HG02571 (cell line): ENCODE measurements around the gene HDAC9.
A peak's percentile ranks its signal among the peaks of the same experiment; 100 is the strongest.

Experiments used
- ATAC-seq: cut with Tn5 transposase; IDR thresholded peaks from one replicate; pipeline ENCODE4 v1.9.1; 2021; ENCODE audit warnings: mild to moderate bottlenecking, moderate library complexity; ENCODE audit not compliant: unreplicated experiment

The HDAC9 gene

DNA sequence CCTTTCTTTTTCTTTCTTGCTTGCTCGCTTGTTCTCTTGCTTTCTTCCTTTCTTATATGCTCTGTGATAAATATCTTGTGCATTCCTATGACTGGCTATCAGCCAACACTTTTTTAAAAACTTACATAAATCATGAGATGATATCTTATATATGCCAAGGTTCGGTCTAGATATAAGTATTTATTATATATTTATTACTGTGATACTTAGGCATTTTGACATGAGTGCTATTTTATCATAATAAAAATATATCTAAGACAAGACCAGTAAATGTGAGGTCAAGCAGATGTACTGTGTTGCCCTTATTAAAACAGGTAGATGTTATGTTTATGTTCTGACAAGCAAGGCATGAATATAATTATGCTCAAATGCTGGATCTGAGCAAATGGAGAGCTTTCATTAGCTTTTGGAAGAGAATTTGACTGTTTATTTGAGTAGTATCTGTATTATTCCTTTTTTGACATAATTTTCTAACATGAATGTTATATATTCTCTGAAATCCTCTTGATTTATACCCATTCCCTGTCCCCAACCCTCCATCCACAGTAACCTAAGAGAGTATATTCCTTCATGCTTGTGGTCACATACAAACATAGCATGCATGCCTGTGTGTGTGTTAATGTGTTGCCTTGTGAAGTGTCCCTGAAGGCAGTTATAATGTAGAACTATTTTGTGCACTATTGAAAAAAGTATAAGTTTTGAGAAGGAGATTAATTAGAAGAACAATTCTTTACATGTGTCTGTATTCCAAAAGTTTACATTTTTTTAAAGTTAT is 158.0 kb downstream of the HDAC9 start:
- no peak for ATAC-seq

DNA sequence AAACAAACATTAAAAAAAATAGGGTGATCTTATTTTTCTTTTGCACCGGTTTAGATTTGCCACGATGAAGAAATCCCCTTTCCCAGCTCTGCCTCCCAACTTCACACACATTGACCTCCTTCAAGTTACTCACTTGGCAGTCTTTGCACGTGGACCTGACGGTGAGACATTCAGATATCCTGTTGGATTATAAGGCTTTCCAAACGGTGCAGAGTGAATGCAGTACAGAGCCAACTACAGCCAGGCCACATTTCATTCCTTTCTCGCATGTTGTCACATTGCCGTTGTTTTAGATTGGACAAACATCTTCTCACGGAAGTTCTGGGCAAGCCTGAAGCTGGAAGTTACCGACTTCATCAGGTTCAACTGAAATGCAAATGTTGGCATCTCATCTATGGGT is 159.2 kb downstream of the HDAC9 start:
- no peak for ATAC-seq

DNA sequence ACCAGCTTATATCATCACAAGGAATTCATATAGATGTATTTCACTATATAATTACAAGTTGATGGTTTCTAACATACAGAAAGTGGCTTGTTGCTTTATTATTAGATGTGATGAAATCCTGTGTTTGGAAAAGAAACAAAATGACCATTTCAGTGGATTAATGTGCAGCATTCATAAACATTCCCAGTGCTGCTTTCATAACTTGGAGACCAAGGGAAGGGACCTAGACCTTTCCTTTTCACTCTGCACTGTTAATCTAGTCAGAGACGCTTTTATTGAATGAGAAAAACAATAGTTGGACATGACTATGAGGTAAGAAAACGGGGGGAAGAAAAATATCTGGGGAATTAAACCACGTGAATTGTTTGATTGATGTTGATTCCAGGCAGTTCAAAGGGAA is 160.0 kb downstream of the HDAC9 start:
- ATAC-seq, result no peak

DNA sequence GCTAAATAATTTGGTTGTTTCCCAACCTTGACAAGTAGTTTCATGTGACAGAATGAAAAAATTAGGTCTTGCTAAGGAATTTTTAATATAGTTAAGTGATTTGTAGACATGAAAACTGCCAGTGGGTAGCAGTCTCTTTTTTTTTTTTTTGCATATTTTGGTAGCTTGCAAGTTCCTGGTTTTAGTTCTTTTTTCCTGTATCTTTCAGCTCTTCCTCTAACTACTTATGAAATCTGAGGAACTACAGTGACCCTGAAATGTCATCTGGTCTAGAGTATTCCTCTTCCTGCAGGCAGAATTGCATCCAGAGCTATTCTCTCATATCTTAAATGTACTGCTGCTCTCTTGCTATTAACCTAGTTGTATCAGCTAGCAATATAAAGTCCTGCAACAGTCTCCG is 160.4 kb downstream of the HDAC9 start:
- ATAC-seq, result no peak

GRCh38 chr7:18656362-18656761 is 160.8 kb downstream of the HDAC9 start:
- no peak for ATAC-seq

GRCh38 chr7:18659746-18660145 is 164.2 kb downstream of the HDAC9 start:
- ATAC-seq, result no peak

DNA sequence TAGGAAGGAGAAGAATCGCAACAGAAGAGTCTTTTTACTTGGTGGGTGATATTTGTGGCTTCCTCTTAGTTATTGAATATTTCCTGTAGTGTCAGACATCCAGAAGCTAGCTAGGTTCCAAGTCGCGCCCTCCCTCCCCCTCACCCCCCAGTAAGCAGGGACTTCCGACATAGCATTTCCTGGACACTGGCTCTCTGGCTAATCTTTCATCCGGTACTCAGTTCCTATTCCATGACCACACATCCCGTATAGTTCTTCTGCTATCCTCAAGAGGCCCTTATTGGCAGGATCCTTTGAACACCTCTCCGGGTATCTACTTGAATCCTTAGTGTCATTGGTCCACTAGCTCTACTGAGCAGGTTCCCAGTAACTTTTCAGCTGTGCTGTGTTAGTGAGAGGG is 167.8 kb downstream of the HDAC9 start:
- ATAC-seq, result no peak

- ATAC-seq, result peak; percentile 99
These were observed 170.7 kb downstream of the HDAC9 start for GRCh38 chr7:18666107-18666728.

DNA sequence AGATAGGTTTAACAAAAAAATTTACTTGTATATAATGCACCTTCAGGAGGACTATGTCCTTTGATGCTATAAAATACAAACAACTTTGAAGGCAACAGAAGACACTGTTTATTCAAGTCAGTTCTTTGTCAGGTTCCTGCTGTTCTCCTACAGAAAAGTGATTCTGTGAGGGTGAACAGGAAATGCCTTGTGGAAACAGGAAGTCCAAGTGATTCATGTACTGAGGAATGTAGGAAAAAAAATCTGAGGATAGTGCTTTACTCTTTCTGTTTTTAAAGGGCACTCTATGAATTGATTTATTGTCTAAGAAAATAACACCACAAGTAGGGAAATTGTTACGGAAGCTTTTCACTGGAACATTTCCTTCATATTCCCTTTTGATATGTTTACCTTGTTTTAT is 171.9 kb downstream of the HDAC9 start:
- ATAC-seq, result no peak

DNA sequence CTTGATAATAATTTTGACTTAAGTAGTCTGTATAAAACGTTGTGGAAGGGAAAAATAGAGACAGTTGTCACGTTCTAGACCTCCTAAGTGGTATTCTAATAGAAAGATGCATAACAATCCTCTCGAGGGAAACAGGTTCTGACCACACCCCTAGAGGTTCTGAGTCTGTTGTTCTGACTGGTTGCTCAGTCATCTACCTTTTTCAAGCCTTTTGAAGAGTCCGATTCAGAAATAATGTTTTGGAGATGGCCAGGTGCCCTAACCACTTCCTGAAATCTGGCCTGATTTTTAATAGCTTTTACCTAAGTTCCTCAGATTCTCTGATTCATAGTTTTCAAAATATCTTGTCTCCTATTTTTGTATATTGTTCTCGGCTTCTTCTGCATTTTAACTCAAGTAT is 175.6 kb downstream of the HDAC9 start:
- no peak for ATAC-seq

DNA sequence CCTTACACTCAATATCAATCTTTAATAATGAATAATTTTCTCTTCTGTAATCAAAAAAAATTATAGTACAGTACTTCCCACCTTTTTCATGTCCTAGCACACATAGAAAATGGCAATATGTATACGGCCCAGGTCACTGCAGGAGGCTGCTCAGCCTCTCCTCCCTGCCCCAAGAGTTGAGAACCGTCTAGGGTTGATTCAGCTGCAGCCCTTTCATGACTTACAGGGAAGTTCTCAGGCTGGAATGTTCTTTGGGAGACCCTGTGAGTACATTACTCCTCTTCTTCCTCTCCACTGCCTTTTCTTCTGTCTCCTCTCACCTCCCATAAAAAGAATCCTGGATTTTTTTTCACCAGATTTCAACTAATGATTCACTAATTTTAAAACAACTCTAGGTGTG is 180.0 kb downstream of the HDAC9 start:
- no peak for ATAC-seq

DNA sequence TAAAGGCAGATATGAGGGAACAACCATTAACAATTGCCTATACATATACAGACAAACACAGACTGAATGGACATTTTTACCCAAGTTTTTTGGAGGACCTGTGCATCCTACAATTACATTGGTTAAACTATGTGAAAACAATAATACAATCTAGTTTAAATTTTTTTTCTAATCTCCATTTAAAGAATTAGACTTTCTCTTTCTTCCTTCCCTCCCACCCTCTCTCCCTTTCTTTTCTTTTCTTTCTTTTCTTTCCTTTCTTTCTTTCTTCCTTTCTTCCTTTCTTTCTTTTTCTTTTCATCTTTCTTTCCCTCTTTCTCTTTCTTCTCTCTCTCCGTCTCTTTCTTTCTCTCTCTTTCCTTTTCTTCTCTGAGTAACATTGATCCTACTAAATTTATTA is 183.7 kb downstream of the HDAC9 start:
- ATAC-seq, result no peak

- no peak for ATAC-seq
These were observed 185.0 kb downstream of the HDAC9 start for GRCh38 chr7:18680576-18680975.

- ATAC-seq, result no peak
These were observed 189.4 kb downstream of the HDAC9 start for GRCh38 chr7:18684916-18685315.

GRCh38 chr7:18685971-18686370 is 190.4 kb downstream of the HDAC9 start:
- no peak for ATAC-seq

DNA sequence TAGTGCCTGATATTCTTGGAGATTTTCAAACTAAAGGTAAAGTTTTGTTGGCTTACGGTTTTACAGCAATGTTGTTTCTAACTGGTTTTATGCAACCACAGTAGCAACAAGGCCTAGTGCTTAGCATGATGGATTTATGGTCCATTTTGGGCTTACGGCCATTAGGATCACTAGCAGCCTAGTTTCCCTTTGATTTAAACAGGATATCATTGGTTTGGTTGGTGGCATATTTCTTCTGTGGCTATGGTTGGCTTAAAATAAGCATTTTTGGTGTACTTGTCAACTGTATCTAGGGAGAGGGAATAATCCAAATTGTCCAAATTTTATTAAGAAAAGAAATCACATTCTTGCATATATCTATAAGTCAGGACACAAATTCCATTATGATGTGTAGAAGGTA is 194.0 kb downstream of the HDAC9 start:
- ATAC-seq, result no peak

GRCh38 chr7:18693406-18693805 is 197.9 kb downstream of the HDAC9 start:
- ATAC-seq, result no peak

DNA sequence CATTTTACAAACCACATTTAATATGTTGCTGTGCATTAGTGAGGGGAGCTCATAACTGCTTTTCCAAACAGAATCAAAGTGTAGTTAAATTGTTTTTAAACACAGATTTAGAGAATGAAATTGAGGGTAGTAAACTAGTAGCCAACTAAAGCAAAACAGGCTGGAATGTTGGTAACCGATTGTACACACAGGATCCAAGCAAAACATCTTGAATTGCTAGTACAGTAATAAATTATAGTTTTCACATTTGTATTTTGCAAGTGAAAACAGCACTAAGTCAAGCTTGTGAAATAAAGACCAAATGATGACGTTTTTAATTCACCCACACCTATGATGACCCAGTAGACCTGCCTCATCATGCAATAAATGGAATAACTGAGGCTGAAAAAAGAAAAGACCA is 198.3 kb downstream of the HDAC9 start:
- ATAC-seq, result no peak

GRCh38 chr7:18694484-18694883 is 198.9 kb downstream of the HDAC9 start:
- no peak for ATAC-seq

- ATAC-seq, result no peak
These were observed 199.4 kb downstream of the HDAC9 start for GRCh38 chr7:18694911-18695310.

- ATAC-seq, result no peak
These were observed 202.7 kb downstream of the HDAC9 start for GRCh38 chr7:18698258-18698734.

DNA sequence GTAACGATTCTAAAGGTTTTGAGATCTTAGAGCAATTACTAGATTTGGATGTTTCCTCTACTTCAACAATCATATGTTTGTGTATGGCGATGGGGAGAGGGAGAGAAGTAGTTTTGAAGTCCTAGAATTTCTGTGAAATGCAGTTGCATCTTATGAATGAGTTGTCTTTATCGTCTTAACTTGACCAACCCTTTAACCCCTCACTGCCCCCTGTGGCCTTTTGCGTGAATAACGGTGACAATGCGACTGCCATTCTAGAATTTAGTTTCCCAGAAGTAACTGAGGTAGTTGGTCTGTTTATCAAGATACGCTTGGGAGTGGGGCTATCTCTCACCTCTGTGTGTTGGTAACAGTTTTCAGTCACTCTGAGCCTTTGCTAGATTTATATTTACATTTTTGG is 204.6 kb downstream of the HDAC9 start:
- no peak for ATAC-seq
